Parathyroid adenoma (tissue), 2 donors: Measurements from ENCODE around the gene CREB3L2.
A peak's percentile ranks its signal among the peaks of the same experiment; 100 is the strongest.
"Not testable (repeated sequence)": the region's sequence is repeated elsewhere in the genome, so short reads cannot be mapped to it uniquely, and the experiment has no call there.

Source experiments
- H2AFZ ChIP-seq: fragments of 300-600 bp; sonication (generic); one replicate; pipeline ENCODE4 v1.7.0; 2017; ENCODE audit warnings: antibody characterized with exemption, mild to moderate bottlenecking
- H3K27ac ChIP-seq: fragments of 300-600 bp; sonication (generic); one replicate; pipeline ENCODE4 v1.7.0; 2017
- H3K27me3 ChIP-seq: fragments of 300-600 bp; sonication (generic); one replicate; pipeline ENCODE4 v1.7.0; 2017; ENCODE audit warnings: low read length; ENCODE audit not compliant: control insufficient read depth, insufficient read depth
- H3K36me3 ChIP-seq: fragments of 300-600 bp; sonication (generic); one replicate; pipeline ENCODE4 v1.7.0; 2017; ENCODE audit warnings: low read length; ENCODE audit not compliant: control insufficient read depth, insufficient read depth
- H3K4me1 ChIP-seq: fragments of 300-600 bp; sonication (generic); one replicate; pipeline ENCODE4 v1.7.0; 2017; ENCODE audit warnings: control low read depth
- H3K4me2 ChIP-seq: fragments of 300-600 bp; sonication (generic); one replicate; pipeline ENCODE4 v1.7.0; 2017; ENCODE audit warnings: low read length
- H3K4me3 ChIP-seq: fragments of 300-600 bp; sonication (generic); one replicate; pipeline ENCODE4 v1.7.0; 2017; ENCODE audit warnings: low read depth, low read length
- H3K79me2 ChIP-seq: fragments of 300-600 bp; sonication (generic); one replicate; pipeline ENCODE4 v1.7.0; 2017; ENCODE audit warnings: control low read depth
- H3K9ac ChIP-seq: fragments of 300-600 bp; sonication (generic); one replicate; pipeline ENCODE4 v1.7.0; 2017; ENCODE audit warnings: mild to moderate bottlenecking
- H3K9me3 ChIP-seq: fragments of 300-600 bp; sonication (generic); one replicate; pipeline ENCODE4 v1.7.0; 2017; ENCODE audit warnings: low read length; ENCODE audit not compliant: control insufficient read depth
- CTCF ChIP-seq: fragments of 300-600 bp; sonication (generic); IDR thresholded peaks from one replicate; pipeline ENCODE4 v1.7.0; 2017; ENCODE audit warnings: antibody characterized with exemption, mild to moderate bottlenecking
- donor health status: primary hyperparathyroidism.

CREB3L2 gene

GRCh38 chr7:137969828-137970227 lies 32.1 kb downstream of the CREB3L2 start:
- Histone ChIP-seq H3K36me3 (no peaks in the 10 kb centered on the region), H2AFZ (no peak overlapping the region), H3K9ac (no peak overlapping the region), H3K27me3 (no peaks in the 10 kb centered on the region), H3K27ac (peak overlapping the region; percentile 27), H3K9me3 (no peaks in the 10 kb centered on the region), H3K4me3 (no peak overlapping the region), H3K4me2 (no peak overlapping the region), H3K4me1 (peaks cover 27% of the 10 kb centered on the region), H3K79me2 (peaks cover 65% of the 10 kb centered on the region)
- TF ChIP-seq CTCF, result no peak

- Histone ChIP-seq H3K36me3 (no peaks in the 10 kb centered on the region), H3K9me3 (no peaks in the 10 kb centered on the region), H3K79me2 (peaks cover 69% of the 10 kb centered on the region), H3K4me2 (no peak overlapping the region), H3K9ac (no peak overlapping the region), H2AFZ (no peak overlapping the region), H3K4me3 (no peak overlapping the region), H3K27me3 (no peaks in the 10 kb centered on the region), H3K27ac (no peak overlapping the region), H3K4me1 (peaks cover 28% of the 10 kb centered on the region)
- TF ChIP-seq CTCF, result no peak
These were observed 33.0 kb downstream of the CREB3L2 start for GRCh38 chr7:137968890-137969289.

- not testable (repeated sequence) for H3K27me3 ChIP-seq, H3K9me3 ChIP-seq, H3K36me3 ChIP-seq, H2AFZ ChIP-seq, H3K4me3 ChIP-seq, H3K9ac ChIP-seq, H3K27ac ChIP-seq, H3K4me2 ChIP-seq
- peaks cover 65% of the 10 kb centered on the region for H3K79me2 ChIP-seq
- H3K4me1 ChIP-seq, result peaks cover 33% of the 10 kb centered on the region
These were observed 33.5 kb downstream of the CREB3L2 start for GRCh38 chr7:137968339-137968738.

- Histone ChIP-seq H3K9ac (no peak overlapping the region), H3K27me3 (no peaks in the 10 kb centered on the region), H3K27ac (peak overlapping the region; percentile 68), H3K79me2 (peaks cover 67% of the 10 kb centered on the region), H3K36me3 (no peaks in the 10 kb centered on the region), H2AFZ (no peak overlapping the region), H3K9me3 (no peaks in the 10 kb centered on the region), H3K4me2 (no peak overlapping the region), H3K4me3 (no peak overlapping the region), H3K4me1 (peaks cover 43% of the 10 kb centered on the region)
- no peak for TF ChIP-seq CTCF
These were observed 34.5 kb downstream of the CREB3L2 start for GRCh38 chr7:137967143-137968018.

GRCh38 chr7:137966641-137967142 lies 35.2 kb downstream of the CREB3L2 start:
- H3K27ac ChIP-seq, result peak overlapping the region; percentile 68
- no peaks in the 10 kb centered on the region for H3K9me3 ChIP-seq
- H3K36me3 ChIP-seq, result no peaks in the 10 kb centered on the region
- no peak for TF ChIP-seq CTCF
- no peak overlapping the region for H2AFZ ChIP-seq
- no peak overlapping the region for H3K4me2 ChIP-seq
- no peak overlapping the region for H3K9ac ChIP-seq
- H3K27me3 ChIP-seq, result no peaks in the 10 kb centered on the region
- no peak overlapping the region for H3K4me3 ChIP-seq
- peaks cover 44% of the 10 kb centered on the region for H3K4me1 ChIP-seq
- H3K79me2 ChIP-seq, result peaks cover 69% of the 10 kb centered on the region
